ENCODE results near the gene NPEPL1. TPM values are rescaled to one million over a fixed set of nuclear protein-coding genes. Genes with fewer than 3 reads are reported as not detected.

The NPEPL1 gene
- total and polyA plus RNA-seq, 10 of the 15 experiments (the other 5 are each of a cell fraction or from before 2014, with no cell fraction given): 0.08 to 21.3 (median 10.2) TPM

DNA sequence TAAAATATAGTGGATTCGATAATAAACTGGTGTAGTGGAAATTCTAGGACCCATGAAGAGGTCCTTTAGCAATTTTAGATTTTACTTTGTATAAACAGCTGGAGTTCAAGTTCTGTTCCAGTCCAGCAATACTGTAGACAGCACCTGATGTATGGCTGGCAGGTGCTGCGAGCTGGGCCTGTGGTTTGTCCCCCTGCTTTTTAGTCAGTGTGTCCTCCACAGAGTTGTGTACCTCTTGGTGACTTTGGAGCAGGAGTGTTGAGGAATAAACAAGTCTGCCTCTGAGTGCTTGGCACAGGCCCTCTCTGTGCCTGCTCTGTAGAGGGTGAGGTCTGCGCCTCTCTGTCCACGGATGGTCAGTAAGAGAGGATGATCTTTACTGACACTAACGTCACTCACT is 27.7 kb upstream of the NPEPL1 start:
- ChIA-PET RAD21 (ENCODE audit: unreplicated experiment) (interaction anchor here (1.3 kb wide), 1 partner anchor 8 kb away, joined by 3 read pairs; no protein-coding TSS in a partner anchor), CTCF (interaction anchor here (0.9 to 1.4 kb wide), 3 partner anchors 9 to 430 kb away, joined by 3 to 5 read pairs (median 5); no protein-coding TSS in a partner anchor), POLR2A (interaction anchor here (0.5 kb wide), 1 partner anchor 13 kb away, joined by 3 read pairs; no protein-coding TSS in a partner anchor), SMC1A (ENCODE audit: uncharacterized antibody, unreplicated experiment) (interaction anchor here (1.1 to 1.5 kb wide), 3 partner anchors 9 to 13 kb away, joined by 3 to 7 read pairs (median 7); no protein-coding TSS in a partner anchor)
- H3K4me2 ChIP-seq (ENCODE audit: control insufficient read depth, insufficient read depth): no peak overlapping the region
- no peak overlapping the region for H3K4me3 ChIP-seq
- no peak overlapping the region for H3K27ac ChIP-seq (ENCODE audit: control insufficient read depth, insufficient read depth)
- FAIRE-seq (no peak), ATAC-seq (no peak), DNase-seq (ENCODE audit: low read depth, low spot score) (no peak)
- no TSS peak for BruUV-seq (replicated peaks)
- TF ChIP-seq SMAD5 (IDR thresholded peaks at IDR 0.05; ENCODE audit: low read depth) (no peak), ZNF207 (IDR thresholded peaks at IDR 0.05; ENCODE audit: borderline replicate concordance) (no peak), ZBTB33 (IDR thresholded peaks at IDR 0.05) (no peak), ZNF622 (IDR thresholded peaks at IDR 0.05) (no peak), HCFC1 (IDR thresholded peaks at IDR 0.05; ENCODE audit: low read length) (no peak), POU2F2 (IDR thresholded peaks at IDR 0.05; ENCODE audit: borderline replicate concordance, low read depth, low read length) (no peak), WRNIP1 (IDR thresholded peaks at IDR 0.05; ENCODE audit: borderline replicate concordance, low read depth, low read length) (no peak), CBX5 (IDR thresholded peaks at IDR 0.05; ENCODE audit: low read depth) (no peak), ASH2L (IDR thresholded peaks at IDR 0.05; ENCODE audit: borderline replicate concordance, low read depth) (no peak)
- H3K9ac ChIP-seq (ENCODE audit: control insufficient read depth, insufficient read depth, low read length): no peak overlapping the region
- H3K4me1 ChIP-seq (ENCODE audit: control insufficient read depth, insufficient read depth, low read length): peaks cover 14% of the 10 kb centered on the region
- no peaks in the 10 kb centered on the region for H3K9me3 ChIP-seq (replicated peaks; ENCODE audit: control insufficient read depth, insufficient read depth, low read length)
- H3K79me2 ChIP-seq (ENCODE audit: control insufficient read depth, insufficient read depth, low read length): peaks cover 33% of the 10 kb centered on the region
- peaks cover 8 to 16% of the 10 kb centered on the region in 2 experiments for H3K36me3 ChIP-seq (ENCODE audit: control insufficient read depth in 2 of 2, insufficient read depth in 2 of 2, low read length in 1 of 2)
- in situ Hi-C loops (cut with MboI): loop anchor here (25.0 kb wide), 1 partner anchor 1278 kb away; the partner anchor contains the start of gene RBM38
- H2AFZ ChIP-seq (ENCODE audit: control insufficient read depth, low read depth, low read length): no peak overlapping the region
- 90% methylated on average over 5 of the region's 5 CpGs for WGBS (ENCODE audit: insufficient coverage, insufficient replicate concordance, low lambda C conversion rate, missing lambda C conversion rate)
- H4K20me1 ChIP-seq (ENCODE audit: control insufficient read depth, insufficient read depth): peaks cover 5% of the 10 kb centered on the region; the same call in 1 of the 2 replicates
- no peaks in the 10 kb centered on the region for H3K27me3 ChIP-seq (replicated peaks in 1 of 2; ENCODE audit: control insufficient read depth in 2 of 2, insufficient read depth in 2 of 2, low read length in 1 of 2)
- intact Hi-C loops (cut with micrococcal nuclease; ENCODE audit: unreplicated experiment): no loop called here

All from GM12878 (cell line).